H1 (cell line): ENCODE results near the gene ASRGL1. TPM values are rescaled to one million over a fixed set of nuclear protein-coding genes. Genes with fewer than 3 reads are reported as not detected.

Source experiments
- CTCF ChIA-PET: fragments of 300-600 bp; sonication (Branson Sonifier 250); formaldehyde crosslinking; loops from one replicate; lab custom pipeline; 2021; ENCODE audit not compliant: partially characterized antibody; lab: Charles Lee
- POLR2A ChIA-PET: fragments of 300-600 bp; sonication (Branson Sonifier 250); formaldehyde crosslinking; loops from one replicate; lab custom pipeline; 2021; ENCODE audit warnings: inconsistent platforms; ENCODE audit not compliant: partially characterized antibody; lab: Charles Lee
- DNase-seq, 2 experiments: peaks; one replicate each; pipeline versions ENCODE4 v3.0.0 to v3.0.0-alpha.2; 2010 to 2022; ENCODE audit warnings: low spot score in 2 of 2, low read depth in 1 of 2, mixed read lengths in 1 of 2
- FAIRE-seq: peaks from 2 replicates; lab custom pipeline; 2011; peaks lifted over from hg19 to GRCh38; lab: Jason Lieb, UNC
- H2AFZ ChIP-seq: 2 replicates; pipeline ENCODE4 v1.8.1; 2012; ENCODE audit warnings: low read length, inconsistent platforms
- H2AK5ac ChIP-seq: 2 replicates; pipeline ENCODE4 v1.6.1; 2013; ENCODE audit warnings: low read depth, low read length
- H2BK120ac ChIP-seq: replicated peaks from 2 replicates; pipeline ENCODE3; 2013; ENCODE audit warnings: low read depth, low read length, inconsistent platforms
- H2BK12ac ChIP-seq: 2 replicates; pipeline ENCODE4 v1.6.1; 2013; ENCODE audit warnings: low read depth, low read length
- H2BK15ac ChIP-seq: 2 replicates; pipeline ENCODE4 v1.6.1; 2013; ENCODE audit warnings: low read length
- H2BK20ac ChIP-seq: 2 replicates; pipeline ENCODE4 v1.6.1; 2013; ENCODE audit warnings: low read length
- H2BK5ac ChIP-seq: 2 replicates; pipeline ENCODE4 v1.6.1; 2013; ENCODE audit warnings: low read depth, low read length
- H3K14ac ChIP-seq: 2 replicates; pipeline ENCODE4 v1.6.1; 2013; ENCODE audit warnings: inconsistent platforms; ENCODE audit not compliant: insufficient read length
- H3K18ac ChIP-seq: 2 replicates; pipeline ENCODE4 v1.6.1; 2013; ENCODE audit warnings: low read length; ENCODE audit errors: extremely low read depth
- H3K23ac ChIP-seq: 2 replicates; pipeline ENCODE4 v1.6.1; 2013; ENCODE audit warnings: inconsistent platforms; ENCODE audit not compliant: insufficient read length
- H3K23me2 ChIP-seq: 2 replicates; pipeline ENCODE4 v1.6.1; 2013; ENCODE audit warnings: low read depth, low read length
- H3K27ac ChIP-seq: 2 replicates; pipeline ENCODE4 v1.6.1; 2011; ENCODE audit warnings: low read depth, low read length, inconsistent platforms
- H3K27me3 ChIP-seq, 4 experiments: replicated peaks in 1 of 4; 1 replicate in 1 of 4; 2 replicates in 3 of 4; pipeline versions ENCODE4 v1.6.1 to v1.8.1; 2011 to 2013; ENCODE audit warnings: low read length in 3 of 4, mild to moderate bottlenecking in 3 of 4, inconsistent platforms in 2 of 4, mixed read lengths in 2 of 4, moderate library complexity in 1 of 4; ENCODE audit not compliant: control insufficient read depth in 3 of 4, insufficient read depth in 3 of 4; ENCODE audit errors: extremely low read depth in 1 of 4
- H3K36me3 ChIP-seq, 4 experiments: 2 replicates each; pipeline versions ENCODE4 v1.6.1 to v1.8.1; 2011 to 2013; ENCODE audit warnings: mild to moderate bottlenecking in 4 of 4, low read length in 3 of 4, moderate library complexity in 2 of 4, control low read depth in 1 of 4, inconsistent platforms in 1 of 4; ENCODE audit not compliant: insufficient read depth in 4 of 4, control insufficient read depth in 2 of 4
- H3K4ac ChIP-seq: replicated peaks from 2 replicates; pipeline ENCODE3; 2013; ENCODE audit warnings: low read length, low read depth, mixed read lengths, inconsistent platforms; ENCODE audit not compliant: insufficient read length
- H3K4me1 ChIP-seq, 4 experiments: replicated peaks in 1 of 4; 1 replicate in 1 of 4; 2 replicates in 3 of 4; pipeline versions ENCODE4 v1.6.1 to v1.8.1; 2011 to 2013; ENCODE audit warnings: low read length in 3 of 4, inconsistent platforms in 2 of 4, mixed read lengths in 1 of 4; ENCODE audit not compliant: insufficient read depth in 4 of 4, control insufficient read depth in 3 of 4
- H3K4me2 ChIP-seq, 2 experiments: 2 replicates each; pipeline versions ENCODE4 v1.6.1 to v1.8.1; 2011 to 2013; ENCODE audit warnings: low read depth in 2 of 2, low read length in 2 of 2, control low read depth in 1 of 2, inconsistent platforms in 1 of 2, mild to moderate bottlenecking in 1 of 2; ENCODE audit not compliant: insufficient read depth in 1 of 2
- H3K4me3 ChIP-seq, 4 experiments: fragments of 200-600, 300-600 bp in 1 of 4; sonication (generic), shearing (Covaris generic), sonication (Bioruptor Twin) in 1 of 4; 2 replicates each; pipeline versions ENCODE4 v1.5.1 to v1.8.1; 2011 to 2016; ENCODE audit warnings: low read length in 4 of 4, low read depth in 3 of 4, control low read depth in 2 of 4, inconsistent platforms in 2 of 4, mild to moderate bottlenecking in 2 of 4, mixed read lengths in 1 of 4, moderate library complexity in 1 of 4; ENCODE audit not compliant: insufficient read depth in 2 of 4; ENCODE audit errors: extremely low read depth in 1 of 4
- H3K56ac ChIP-seq: replicated peaks from 2 replicates; pipeline ENCODE3; 2013; ENCODE audit warnings: low read depth, mild to moderate bottlenecking, mixed read lengths, low read length, inconsistent platforms; ENCODE audit not compliant: insufficient read length
- H3K79me1 ChIP-seq: 2 replicates; pipeline ENCODE4 v1.6.1; 2013; ENCODE audit warnings: low read depth, low read length, control low read depth
- H3K79me2 ChIP-seq, 2 experiments: 2 replicates each; pipeline versions ENCODE4 v1.6.1 to v1.8.1; 2012 to 2013; ENCODE audit warnings: low read length in 2 of 2, mild to moderate bottlenecking in 2 of 2, inconsistent platforms in 1 of 2; ENCODE audit not compliant: insufficient read depth in 2 of 2, control insufficient read depth in 1 of 2
- H3K9ac ChIP-seq, 4 experiments: replicated peaks in 1 of 4; 1 replicate in 1 of 4; 2 replicates in 3 of 4; pipeline versions ENCODE4 v1.6.1 to v1.8.1; 2011 to 2013; ENCODE audit warnings: low read depth in 3 of 4, low read length in 3 of 4, control low read depth in 2 of 4, mild to moderate bottlenecking in 2 of 4, moderate library complexity in 2 of 4, inconsistent platforms in 1 of 4; ENCODE audit errors: extremely low read depth in 1 of 4
- H3K9me3 ChIP-seq, 2 experiments: 2 replicates each; pipeline versions ENCODE4 v1.6.1 to v1.8.1; 2012 to 2013; ENCODE audit warnings: mild to moderate bottlenecking in 2 of 2, moderate library complexity in 2 of 2, control low read depth in 1 of 2, inconsistent platforms in 1 of 2, low read depth in 1 of 2, low read length in 1 of 2, mixed read lengths in 1 of 2; ENCODE audit not compliant: insufficient read depth in 2 of 2
- H4K20me1 ChIP-seq, 2 experiments: replicated peaks in 1 of 2; 2 replicates each; pipeline versions ENCODE3 to v1.8.1; 2011 to 2013; ENCODE audit warnings: inconsistent platforms in 2 of 2, low read length in 2 of 2, mild to moderate bottlenecking in 1 of 2; ENCODE audit not compliant: insufficient read depth in 2 of 2, control insufficient read depth in 1 of 2
- H4K5ac ChIP-seq: 2 replicates; pipeline ENCODE4 v1.6.1; 2013; ENCODE audit warnings: low read length, low read depth, mixed read lengths, inconsistent platforms; ENCODE audit not compliant: insufficient read length
- H4K8ac ChIP-seq: 2 replicates; pipeline ENCODE4 v1.8.0; 2013; ENCODE audit warnings: mild to moderate bottlenecking, moderate library complexity, low read length, inconsistent platforms; ENCODE audit not compliant: insufficient read depth; ENCODE audit errors: extremely low read depth
- H4K91ac ChIP-seq: replicated peaks from 2 replicates; pipeline ENCODE3; 2013; ENCODE audit warnings: low read length, mixed read lengths, inconsistent platforms; ENCODE audit not compliant: insufficient read length
- ATF2 ChIP-seq: IDR thresholded peaks from 2 replicates; pipeline ENCODE4 v1.6.1; 2012; ENCODE audit warnings: low read length, inconsistent platforms
- ATF3 ChIP-seq: IDR thresholded peaks from 2 replicates; pipeline ENCODE4 v1.6.1; 2011; ENCODE audit warnings: low read depth, mild to moderate bottlenecking, low read length; ENCODE audit not compliant: insufficient read depth
- CHD1 ChIP-seq: IDR thresholded peaks from 2 replicates; pipeline ENCODE4 v1.6.1; 2012; ENCODE audit warnings: low read depth, low read length, improper control_type of control experiment
- CTBP2 ChIP-seq: IDR thresholded peaks from 2 replicates; pipeline ENCODE4 v1.7.0; 2011; ENCODE audit warnings: borderline replicate concordance, mild to moderate bottlenecking, moderate library complexity, mixed read lengths, low read length; ENCODE audit not compliant: insufficient read depth, insufficient read length
- EP300 ChIP-seq, 2 experiments: IDR thresholded peaks; 1 replicate in 1 of 2; 2 replicates in 1 of 2; pipeline ENCODE4 v1.6.1; 2011 to 2012; ENCODE audit warnings: low read depth in 2 of 2, low read length in 2 of 2, mild to moderate bottlenecking in 2 of 2, borderline replicate concordance in 1 of 2, inconsistent platforms in 1 of 2, moderate library complexity in 1 of 2
- MAFK ChIP-seq: IDR thresholded peaks from 2 replicates; pipeline ENCODE4 v1.6.1; 2012; ENCODE audit warnings: low read depth, mild to moderate bottlenecking, improper control_type of control experiment, low read length
- RNF2 ChIP-seq: fragments of 200-900, 300-1000 bp; sonication (generic); IDR thresholded peaks from 2 replicates; pipeline ENCODE4 v1.7.1; 2016; ENCODE audit warnings: borderline replicate concordance, low read depth, mild to moderate bottlenecking, antibody characterized with exemption, low read length; ENCODE audit not compliant: poor library complexity, severe bottlenecking; ENCODE audit errors: missing control alignments
- ZNF274 ChIP-seq: IDR thresholded peaks from 2 replicates; pipeline ENCODE4 v1.7.0; 2012; ENCODE audit warnings: low read length, borderline replicate concordance; ENCODE audit errors: extremely low read depth
- WGBS, 2 experiments: shearing (Covaris generic) in 1 of 2; methylation state at CpG; one replicate each; pipeline versions ENCODE4 v1.1.6 to v1.1.7; 2013 to 2015; ENCODE audit warnings: low lambda C conversion rate in 2 of 2, mixed read lengths in 2 of 2, inconsistent platforms in 1 of 2, low coverage in 1 of 2, missing lambda C conversion rate in 1 of 2; ENCODE audit not compliant: insufficient replicate concordance in 2 of 2, insufficient coverage in 1 of 2, insufficient read length in 1 of 2; ENCODE audit errors: extremely low coverage in 1 of 2, missing lambda C conversion rate in 1 of 2; 5-methylcytosine and 5-hydroxymethylcytosine counted together
- polyA plus RNA-seq, 7 experiments: library from polyadenylated mRNA; depleted of rRNA in 3 of 7; stranded (reverse) in 5 of 7; unstranded in 2 of 7; fragments of >200 nt in 5 of 7; fragments of 200-250 nt in 2 of 7; gene quantifications; 1 replicate in 5 of 7; 2 replicates in 1 of 7; 4 replicates in 1 of 7; pipeline versions ENCODE4 v1.2.1 to v1.2.3, GENCODE V29; 2011 to 2013; ENCODE audit warnings: missing spikeins in 2 of 7, mixed read lengths in 2 of 7
- total RNA-seq: library from RNA; stranded (reverse); fragmentation: NEBNext Ultra II Directional; extraction: Animal tissue kit (Norgen Biotek cat#: 25700); gene quantifications from 2 replicates; pipeline ENCODE4 v1.2.1, GENCODE V29; 2021

The ASRGL1 gene
- total and polyA plus RNA-seq, 2 of the 8 experiments (the other 6 are each of a cell fraction or from before 2014, with no cell fraction given), result 19.9 to 23.5 TPM

GRCh38 chr11:62374801-62375200 is 37.6 kb downstream of the ASRGL1 start:
- DNase-seq (no peak), FAIRE-seq (no peak)
- no peak overlapping the region for H3K27ac ChIP-seq
- H3K4ac ChIP-seq, result no peak overlapping the region
- H2AK5ac ChIP-seq, result no peak overlapping the region
- H3K18ac ChIP-seq, result no peak overlapping the region
- H3K27me3 ChIP-seq, result no peaks in the 10 kb centered on the region
- H3K4me1 ChIP-seq, result no peaks in the 10 kb centered on the region
- POLR2A ChIA-PET, result no interaction called here
- H4K91ac ChIP-seq, result no peak overlapping the region
- no peak overlapping the region for H4K8ac ChIP-seq
- H2BK15ac ChIP-seq, result no peak overlapping the region
- H3K79me1 ChIP-seq, result no peaks in the 10 kb centered on the region
- no peak overlapping the region for H2BK12ac ChIP-seq
- CTCF ChIA-PET, result interaction anchor here (1.2 to 9.5 kb wide), 7 partner anchors 8 to 186 kb away, joined by 3 to 82 read pairs (median 4); partner anchors contain the start of gene ASRGL1
- H3K9ac ChIP-seq, result no peak overlapping the region
- H3K14ac ChIP-seq, result no peak overlapping the region
- no peaks in the 10 kb centered on the region for H3K23me2 ChIP-seq
- no peak overlapping the region for H2BK5ac ChIP-seq
- no peak overlapping the region for H4K5ac ChIP-seq
- WGBS, 2 experiments, result 87% methylated on average over 9 of the region's 9 CpGs; no CpG with 5 or more reads in 1 of the 2 experiments
- H3K4me3 ChIP-seq, result no peak overlapping the region
- H3K36me3 ChIP-seq, result no peaks in the 10 kb centered on the region
- H3K4me2 ChIP-seq, result no peak overlapping the region
- H2BK20ac ChIP-seq, result no peak overlapping the region
- no peak overlapping the region for H3K56ac ChIP-seq
- no peak overlapping the region for H2AFZ ChIP-seq
- H3K9me3 ChIP-seq, result no peaks in the 10 kb centered on the region
- no peak for TF ChIP-seq CTBP2
- no peak for TF ChIP-seq ATF3
- TF ChIP-seq ATF2, result no peak
- TF ChIP-seq EP300 (IDR thresholded peaks at IDR 0.05; ENCODE audit: borderline replicate concordance in 1 of 2, low read depth in 2 of 2, low read length in 2 of 2), result no peak
- no peak for TF ChIP-seq CHD1
- no peak for TF ChIP-seq MAFK
- TF ChIP-seq RNF2, result no peak
- TF ChIP-seq ZNF274, result no peak
- H3K23ac ChIP-seq, result no peak overlapping the region
- no peaks in the 10 kb centered on the region for H4K20me1 ChIP-seq
- H3K79me2 ChIP-seq, result no peaks in the 10 kb centered on the region
- no peak overlapping the region for H2BK120ac ChIP-seq
